Sigmoid colon (tissue), 4 donors: ENCODE results near the gene SULT2B1.
A peak's percentile ranks its signal among the peaks of the same experiment; 100 is the strongest.

Source experiments
- EP300 ChIP-seq, 4 donors: sonication (generic); formaldehyde crosslinking; IDR thresholded peaks; one replicate each; pipeline ENCODE4 v1.6.1; 2017; ENCODE audit warnings: antibody characterized with exemption in 4 of 4
- POLR2A ChIP-seq, 2 donors: fragments of 450-650 bp; IDR thresholded peaks; one replicate each; pipeline ENCODE4 v1.6.1; 2016; ENCODE audit warnings: antibody characterized with exemption in 2 of 2, mild to moderate bottlenecking in 2 of 2, moderate library complexity in 2 of 2
- POLR2AphosphoS5 ChIP-seq, 4 donors: sonication (generic); formaldehyde crosslinking; IDR thresholded peaks; one replicate each; pipeline ENCODE4 v1.6.1; 2017; ENCODE audit warnings: antibody characterized with exemption in 4 of 4
- TF ChIP-seq, protein P1 (sequence below), 4 experiments: fragments of 450-650 bp in 3 of 4; fragments of 200-600 bp in 1 of 4; IDR thresholded peaks; one replicate each; pipeline ENCODE4 v1.5.1; 2016 to 2019; ENCODE audit warnings: antibody characterized with exemption in 4 of 4, mild to moderate bottlenecking in 3 of 4, moderate library complexity in 2 of 4

DNA sequence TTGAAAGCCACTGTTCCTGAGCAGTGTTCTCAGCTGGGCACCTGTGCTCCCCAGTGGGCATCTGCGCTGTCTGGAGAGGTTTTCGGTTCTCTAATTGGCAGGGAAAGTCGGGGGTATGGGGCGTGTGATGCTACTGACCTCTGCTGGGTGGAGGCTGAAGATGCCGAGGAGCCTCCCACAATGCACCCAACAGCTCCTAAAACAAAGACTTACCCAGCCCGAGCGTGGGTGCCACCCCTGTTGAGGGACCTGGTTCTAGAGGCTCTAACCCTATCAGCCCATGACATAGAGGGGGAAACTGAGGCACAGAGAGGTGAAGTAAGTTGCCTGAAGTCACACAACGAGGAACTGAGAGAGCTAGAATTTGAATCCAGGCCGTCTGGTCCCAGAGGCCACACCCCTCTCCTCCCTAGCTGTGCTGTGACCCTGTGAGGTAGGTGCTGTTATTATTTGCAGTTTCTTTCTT is 56.9 kb downstream of the SULT2B1 start:
- TF ChIP-seq, protein P1, sequence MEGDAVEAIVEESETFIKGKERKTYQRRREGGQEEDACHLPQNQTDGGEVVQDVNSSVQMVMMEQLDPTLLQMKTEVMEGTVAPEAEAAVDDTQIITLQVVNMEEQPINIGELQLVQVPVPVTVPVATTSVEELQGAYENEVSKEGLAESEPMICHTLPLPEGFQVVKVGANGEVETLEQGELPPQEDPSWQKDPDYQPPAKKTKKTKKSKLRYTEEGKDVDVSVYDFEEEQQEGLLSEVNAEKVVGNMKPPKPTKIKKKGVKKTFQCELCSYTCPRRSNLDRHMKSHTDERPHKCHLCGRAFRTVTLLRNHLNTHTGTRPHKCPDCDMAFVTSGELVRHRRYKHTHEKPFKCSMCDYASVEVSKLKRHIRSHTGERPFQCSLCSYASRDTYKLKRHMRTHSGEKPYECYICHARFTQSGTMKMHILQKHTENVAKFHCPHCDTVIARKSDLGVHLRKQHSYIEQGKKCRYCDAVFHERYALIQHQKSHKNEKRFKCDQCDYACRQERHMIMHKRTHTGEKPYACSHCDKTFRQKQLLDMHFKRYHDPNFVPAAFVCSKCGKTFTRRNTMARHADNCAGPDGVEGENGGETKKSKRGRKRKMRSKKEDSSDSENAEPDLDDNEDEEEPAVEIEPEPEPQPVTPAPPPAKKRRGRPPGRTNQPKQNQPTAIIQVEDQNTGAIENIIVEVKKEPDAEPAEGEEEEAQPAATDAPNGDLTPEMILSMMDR (IDR thresholded peaks at IDR 0.05): peak in 2 of 4 experiments; percentile 17 to 39
- TF ChIP-seq POLR2A (IDR thresholded peaks at IDR 0.05) (no peak), POLR2AphosphoS5 (IDR thresholded peaks at IDR 0.05) (no peak), EP300 (IDR thresholded peaks at IDR 0.05) (no peak)
